ENCODE data around the gene SPEF2.

DNA sequence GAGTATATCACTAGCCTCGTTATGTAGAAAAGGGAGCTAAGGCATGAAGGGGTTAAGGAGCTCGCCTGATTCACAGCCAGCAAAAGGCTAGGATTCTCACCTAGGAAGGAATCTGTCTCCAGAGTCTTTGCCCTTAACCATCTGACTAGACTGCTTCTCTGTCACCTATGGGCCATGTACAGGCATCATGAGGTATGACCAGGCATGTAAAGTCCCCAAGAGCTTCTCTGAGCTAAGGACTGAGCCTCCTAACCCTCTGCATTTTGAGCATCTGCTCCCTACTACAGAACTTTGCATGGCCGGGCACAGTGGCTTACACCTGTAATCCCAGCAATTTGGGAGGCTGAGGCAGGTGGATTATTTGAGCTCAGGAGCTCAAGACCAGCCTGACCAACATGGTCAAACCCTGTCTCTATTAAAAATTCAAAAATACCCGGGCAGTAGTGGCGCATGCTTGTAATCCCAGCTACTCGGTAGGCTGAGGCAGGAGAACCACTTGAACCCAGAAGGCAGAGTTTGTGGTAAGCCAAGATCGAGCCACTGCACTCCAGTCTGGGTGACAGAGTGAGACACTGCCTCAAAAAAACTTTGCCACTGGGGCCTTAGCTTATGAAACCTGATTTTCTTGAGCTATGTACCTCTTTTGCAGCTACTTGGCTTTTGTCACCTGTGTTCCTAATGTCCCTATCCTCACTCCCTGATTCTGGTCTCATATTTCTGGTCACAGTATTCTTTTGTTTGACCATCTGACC lies 205.9 kb downstream of the SPEF2 start:
- no peak for TF ChIP-seq MEF2B (IDR thresholded peaks at IDR 0.05; ENCODE audit: partially characterized antibody, poor library complexity, severe bottlenecking)
- TF ChIP-seq POLR2AphosphoS2 (IDR thresholded peaks at IDR 0.05; ENCODE audit: low read depth, low read length), result no peak
- TF ChIP-seq RAD21 (IDR thresholded peaks at IDR 0.05; ENCODE audit: insufficient read depth, low read depth, low read length), result no peak
- TF ChIP-seq YY1 (IDR thresholded peaks at IDR 0.05; ENCODE audit: low read depth, low read length), result no peak
